ENCODE data around the gene OR51B4.
"Not testable (repeated sequence)": the region's sequence is repeated elsewhere in the genome, so short reads cannot be mapped to it uniquely, and the experiment has no call there.

OR51B4 gene

DNA sequence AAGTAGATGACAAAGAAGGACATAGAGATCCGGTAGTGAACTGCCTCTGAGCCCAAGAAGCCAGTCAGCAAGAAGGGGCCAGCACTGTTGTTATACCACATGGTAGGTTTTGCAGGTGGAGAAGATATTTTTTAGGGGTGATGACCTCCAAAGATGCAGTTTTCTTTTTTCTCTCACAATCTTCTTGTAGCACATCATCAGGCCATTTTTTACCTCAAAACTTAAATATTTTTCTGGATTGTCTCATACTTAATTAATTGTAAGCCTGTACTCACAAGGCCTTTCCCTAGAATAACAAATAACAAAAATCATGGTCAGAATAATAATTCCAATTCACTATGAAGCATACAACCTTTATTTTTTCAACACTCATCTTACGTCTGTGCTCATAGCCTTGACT, at the start of gene OR51B4:
TSS of gene OR51B4 (minus strand) at position 101 of the 400 bp plus-strand sequence. CDS start at position 101, 0 bp downstream.
- DNase-seq: no peak

- no peak for DNase-seq
Observed at GRCh38 chr11:5351208-5351607, 49.5 kb upstream of the OR51B4 start, which contains the start of gene OR51B6. TSS of gene OR51B6 (plus strand) at chr11:5351508. CDS start at chr11:5351508, 0 bp downstream.

GRCh38 chr11:5349550-5349949, 47.8 kb upstream of the OR51B4 start:
- no peak for DNase-seq

DNA sequence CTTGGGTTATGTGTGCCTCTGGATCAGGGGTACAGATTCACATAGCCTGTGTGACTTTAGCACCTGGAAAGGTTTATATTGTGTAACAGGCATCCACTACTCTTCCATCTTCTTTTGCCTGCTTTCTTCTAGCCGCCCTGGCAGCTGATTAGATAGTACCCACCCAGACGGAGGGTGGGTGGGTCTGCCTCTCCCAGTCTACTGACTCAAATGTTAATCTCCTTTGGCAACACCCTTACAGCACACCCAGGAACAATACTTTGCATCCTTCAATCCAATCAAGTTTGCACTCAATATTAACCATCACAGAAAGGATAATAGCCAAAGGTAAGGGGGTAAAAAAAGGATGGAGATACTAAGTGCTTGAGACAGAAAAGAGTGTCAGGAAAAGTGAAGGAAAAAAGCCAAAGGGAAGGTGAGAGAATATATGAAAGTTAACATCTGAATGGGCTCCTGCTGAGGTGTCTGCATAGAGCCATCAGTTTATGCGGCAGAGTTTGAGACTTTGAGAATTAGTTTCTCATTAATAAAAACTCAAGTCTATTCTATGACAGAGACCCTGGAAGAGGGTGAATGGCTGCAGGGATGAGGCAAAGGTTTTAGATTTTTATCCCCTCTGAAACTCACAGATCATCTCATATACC, 46.9 kb upstream of the OR51B4 start:
- DNase-seq: no peak

- DNase-seq: no peak
Observed at GRCh38 chr11:5345831-5346230, 44.1 kb upstream of the OR51B4 start.

DNA sequence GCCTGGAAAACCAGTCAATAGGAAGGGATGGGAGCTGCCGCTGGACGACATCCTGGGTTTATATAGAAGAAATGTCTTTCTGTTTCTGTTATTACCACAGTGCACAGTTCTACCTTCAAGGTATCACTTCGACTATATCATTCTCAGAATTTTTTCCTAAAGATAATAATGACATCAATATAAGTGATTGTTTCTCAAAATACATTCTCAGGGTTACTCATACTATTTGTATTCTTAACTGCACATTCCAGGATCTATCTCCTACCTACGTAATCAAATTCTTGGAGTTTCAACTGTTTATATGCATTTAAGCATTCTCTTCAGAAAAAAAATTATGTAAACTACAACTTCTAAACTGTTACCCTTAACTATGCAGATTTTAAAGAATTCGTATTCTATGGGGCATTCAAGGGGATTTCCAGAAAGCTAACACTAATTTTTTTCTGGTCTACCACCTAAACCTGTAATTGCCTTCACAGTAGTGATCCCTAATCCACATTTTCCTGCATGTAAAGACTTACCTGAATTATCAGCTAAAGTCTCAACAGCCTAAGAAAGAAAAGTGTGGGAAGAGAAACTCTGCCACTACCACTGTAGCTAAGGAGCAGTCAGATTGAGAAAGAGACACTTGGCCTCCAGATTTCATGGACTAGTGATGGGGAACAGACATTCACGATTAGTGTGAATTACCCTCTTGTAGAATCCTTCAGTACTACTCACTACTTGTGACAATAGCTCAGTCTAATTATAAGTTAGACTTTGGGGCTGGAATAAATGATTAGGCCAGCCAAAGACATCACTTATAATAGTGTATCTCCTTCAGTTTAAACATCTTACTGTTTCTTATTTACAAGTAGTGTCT, 42.0 kb upstream of the OR51B4 start, which contains the start of gene OR51B5:
TSS of gene OR51B5 (minus strand) at position 51 of the 862 bp plus-strand sequence. CDS start at position 51, 0 bp downstream.
- DNase-seq: no peak

- no peak for DNase-seq
Observed at GRCh38 chr11:5339771-5340322, 38.1 kb upstream of the OR51B4 start.

DNA sequence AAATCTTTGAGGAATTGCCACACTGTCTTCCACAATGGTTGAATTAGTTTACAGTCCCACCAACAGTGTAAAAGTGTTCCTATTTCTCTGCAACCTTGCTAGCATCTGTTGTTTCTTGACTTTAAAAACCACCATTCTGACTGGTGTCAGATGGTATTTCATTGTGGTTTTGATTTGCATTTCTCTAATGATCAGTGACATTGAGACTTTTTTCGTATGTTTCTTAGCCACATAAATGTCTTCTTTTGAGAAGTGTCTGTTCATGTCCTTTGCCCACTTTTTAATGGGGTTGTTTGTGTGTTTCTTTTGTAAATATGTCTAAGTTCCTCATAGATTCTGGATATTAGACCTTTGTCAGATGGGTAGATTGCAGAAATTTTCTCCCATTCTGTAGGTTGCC, 35.5 kb upstream of the OR51B4 start:
- DNase-seq: not testable (repeated sequence)

DNA sequence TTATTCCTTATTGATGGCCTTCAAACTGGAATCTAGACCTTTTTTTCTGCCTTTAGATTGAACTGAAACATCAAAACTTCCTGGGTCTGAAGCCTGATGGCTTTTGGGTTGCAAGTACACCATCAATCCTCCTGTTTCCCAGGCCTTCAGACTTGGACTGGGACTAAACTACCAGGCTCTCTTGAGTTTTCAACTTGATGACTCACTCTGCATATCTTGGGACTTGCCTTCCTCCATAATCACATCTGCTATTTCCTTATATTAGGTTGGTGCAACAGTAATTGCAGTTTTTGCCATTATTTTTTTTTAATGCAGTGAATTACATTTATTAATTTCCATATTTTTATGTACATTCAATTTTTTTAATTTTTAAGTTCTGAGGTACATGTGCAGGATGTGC, 34.6 kb upstream of the OR51B4 start:
- DNase-seq: no peak

DNA sequence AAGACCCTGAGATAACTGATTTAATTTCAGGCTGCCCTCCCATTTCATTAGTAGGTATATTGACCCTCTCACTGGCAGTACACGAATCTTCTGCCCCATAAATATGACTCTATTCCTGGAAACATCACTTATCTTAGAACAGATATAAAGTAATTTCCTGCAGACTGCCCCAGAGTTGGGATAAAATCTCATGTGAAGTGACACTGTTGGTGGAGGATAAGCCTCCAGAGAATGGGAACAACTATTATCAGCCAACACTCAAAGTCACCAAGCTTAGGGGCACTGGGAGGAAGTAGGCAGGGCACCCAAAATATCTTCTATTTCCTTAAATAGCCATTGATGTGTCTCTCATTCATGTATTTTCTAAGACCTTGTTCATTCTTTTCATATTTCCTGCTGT, 33.4 kb upstream of the OR51B4 start:
- no peak for DNase-seq

DNA sequence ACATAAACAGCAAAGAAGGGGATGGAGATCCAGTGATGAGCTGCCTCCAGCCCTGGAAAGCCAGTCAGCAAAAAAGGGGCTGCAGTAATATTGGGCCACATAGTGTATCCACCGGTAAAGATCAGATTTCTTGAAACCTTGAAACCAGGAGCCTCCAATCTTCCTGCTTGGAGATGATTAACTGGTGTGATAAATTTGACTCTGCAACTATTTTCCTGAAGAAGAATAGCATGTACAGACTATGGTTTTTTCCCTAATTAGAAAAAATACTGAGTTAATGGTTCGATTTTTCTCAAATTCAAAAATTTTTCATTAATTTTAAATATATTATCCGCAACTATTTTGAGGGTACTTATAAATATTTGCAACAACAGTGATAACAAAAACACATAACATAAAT, 22.5 kb upstream of the OR51B4 start, which contains the start of gene OR51B2:
TSS of gene OR51B2 (minus strand) at position 101 of the 400 bp plus-strand sequence. CDS start at position 101, 0 bp downstream.
- no peak for DNase-seq

DNA sequence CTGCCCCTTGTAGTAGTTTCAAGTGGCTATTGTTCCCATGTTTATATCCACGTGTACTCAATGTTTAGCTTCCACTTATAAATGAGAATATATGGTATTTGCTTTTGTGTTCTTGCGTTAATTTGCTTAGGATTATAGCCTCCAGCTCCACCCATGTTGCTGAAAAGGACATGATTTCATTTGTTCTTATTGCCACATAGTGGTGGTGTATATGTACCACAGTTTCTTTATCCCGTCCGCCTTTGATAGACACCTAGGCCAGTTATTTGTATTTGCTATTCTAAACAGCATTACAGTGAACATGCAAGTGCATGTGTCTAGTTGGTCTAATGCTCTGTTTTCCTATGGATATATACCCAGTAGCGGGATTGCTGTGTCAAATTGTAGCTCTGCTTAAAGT, 15.5 kb upstream of the OR51B4 start:
- DNase-seq: no peak

- not testable (repeated sequence) for DNase-seq
Observed at GRCh38 chr11:5313326-5314023, 11.7 kb upstream of the OR51B4 start.

GRCh38 chr11:5310423-5310822, 8.7 kb upstream of the OR51B4 start:
- DNase-seq: no peak

DNA sequence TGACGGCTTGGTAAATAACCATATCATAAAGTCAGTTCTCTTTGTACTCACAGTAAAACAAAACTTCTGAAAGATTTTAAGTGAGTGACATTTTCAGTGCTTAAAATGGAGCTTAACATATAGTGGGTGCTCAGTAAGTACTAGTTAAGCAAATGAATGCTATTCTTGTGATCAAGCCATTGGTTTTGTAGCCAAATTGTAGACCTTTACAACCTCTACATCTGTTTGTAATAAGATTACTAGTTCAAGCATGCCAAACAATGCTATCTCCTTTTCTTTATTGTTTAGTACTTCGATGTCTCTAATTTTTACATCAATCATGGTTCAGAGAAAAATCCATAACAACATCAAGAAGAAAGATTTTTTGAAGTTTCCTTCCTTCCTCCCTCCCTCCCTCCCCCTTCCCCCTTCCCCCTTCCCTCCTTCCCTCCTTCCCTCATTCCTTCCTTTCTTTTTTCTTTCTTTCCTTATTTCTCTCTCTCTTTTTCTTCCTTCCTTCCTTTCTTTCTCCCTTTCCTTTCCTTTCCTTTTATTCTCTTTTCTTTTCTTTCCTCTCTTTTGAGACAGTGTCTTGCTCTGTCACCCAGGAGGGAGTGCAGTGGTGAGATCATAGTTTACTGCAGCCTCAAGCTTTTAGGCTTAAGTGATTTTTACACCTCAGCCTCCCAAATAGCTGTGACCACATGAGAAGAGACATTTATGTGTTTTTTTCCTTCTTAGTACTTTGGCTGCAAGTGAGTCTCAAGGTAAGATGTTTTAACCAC, 5.7 kb upstream of the OR51B4 start:
- no peak for DNase-seq

DNA sequence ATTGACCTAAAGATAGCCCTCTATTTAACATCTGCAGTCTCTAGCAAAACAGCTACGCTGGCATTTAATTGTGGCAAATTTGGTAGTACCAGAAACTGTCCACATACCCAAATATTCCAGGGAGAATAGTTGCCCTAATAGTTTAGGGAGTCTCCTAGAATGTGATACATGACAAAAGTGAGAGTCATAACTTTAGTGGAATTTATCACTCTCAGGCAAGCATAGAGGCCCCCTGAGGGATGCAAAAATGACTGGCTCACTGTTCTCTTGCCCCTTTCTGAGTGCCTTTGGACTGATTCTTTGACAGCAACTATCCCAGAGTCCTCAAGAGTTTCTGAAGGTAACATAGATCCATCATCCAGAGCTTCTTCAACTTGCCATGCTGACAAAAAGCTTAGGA, 2.3 kb upstream of the OR51B4 start:
- DNase-seq: no peak

DNA sequence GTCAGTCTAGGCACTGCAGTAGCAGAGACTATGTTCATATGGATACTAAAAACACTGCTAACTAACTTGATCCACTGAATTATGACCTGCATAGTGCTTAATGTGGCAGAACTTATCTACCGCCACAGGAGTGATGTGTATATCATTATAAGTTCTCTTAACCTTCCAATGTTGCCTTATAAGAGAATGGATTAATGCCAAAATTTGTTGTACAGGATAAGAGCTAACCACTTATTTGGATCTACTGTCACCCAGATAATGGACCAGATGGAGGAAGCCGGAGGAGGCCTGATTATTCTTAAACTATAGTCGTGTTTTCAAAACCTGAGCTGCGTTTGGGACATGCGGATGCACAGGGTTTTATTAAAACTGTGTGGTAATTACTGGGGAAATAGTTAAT, 1.9 kb upstream of the OR51B4 start:
- DNase-seq: no peak

- DNase-seq: no peak
Observed at GRCh38 chr11:5300251-5300650, 1.5 kb downstream of the OR51B4 start.

GRCh38 chr11:5298451-5298850, 3.3 kb downstream of the OR51B4 start:
- no peak for DNase-seq

- no peak for DNase-seq
Observed at GRCh38 chr11:5297721-5298323, 3.9 kb downstream of the OR51B4 start.

DNA sequence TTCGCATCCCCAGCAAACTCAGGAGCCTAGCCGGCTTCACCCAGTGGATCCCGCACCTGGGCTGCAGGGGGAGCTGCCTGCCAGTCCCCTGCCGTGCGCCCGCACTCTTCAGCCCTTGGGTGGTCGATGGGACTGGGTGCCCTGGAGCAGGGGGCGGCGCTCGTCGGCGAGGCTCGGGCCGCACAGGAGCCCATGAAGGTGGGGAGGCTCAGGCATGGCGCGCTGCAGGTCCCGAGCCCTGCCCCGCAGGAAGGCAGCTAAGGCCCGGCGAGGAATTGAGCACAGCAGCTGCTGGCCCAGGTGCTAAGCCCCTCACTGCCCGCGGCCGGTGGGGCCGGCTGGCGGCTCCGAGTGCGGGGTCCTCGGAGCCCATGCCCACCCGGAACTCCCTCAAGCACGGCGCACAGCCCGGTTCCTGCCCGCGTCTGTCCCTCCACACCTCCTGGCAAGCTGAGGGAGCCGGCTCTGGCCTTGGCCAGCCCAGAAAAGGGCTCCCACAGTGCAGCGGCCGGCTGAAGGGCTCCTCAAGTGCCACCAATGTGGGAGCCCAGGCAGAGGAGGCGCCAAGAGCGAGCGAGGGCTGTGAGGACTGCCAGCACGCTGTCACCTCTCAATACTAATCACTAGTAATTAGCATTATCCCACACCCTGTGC, 7.3 kb downstream of the OR51B4 start:
- not testable (repeated sequence) for DNase-seq

Measured in stimulated activated CD4-positive, alpha-beta T cell treated with anti-CD3 and anti-CD28 coated beads, Interleukin-2, amount 100 ng/mL, for 24 hours (primary cell).